Subcutaneous adipose tissue (tissue), 4 donors: ENCODE measurements around the gene ATP10B. TPM values are rescaled to one million over a fixed set of nuclear protein-coding genes. Genes with fewer than 3 reads are reported as not detected.

Source experiments
- CTCF ChIP-seq: fragments of 450-650 bp; IDR thresholded peaks from one replicate; pipeline ENCODE4 v1.5.1; 2016; ENCODE audit warnings: low read depth, mild to moderate bottlenecking, control low read depth, antibody characterized with exemption, moderate library complexity
- total RNA-seq, 4 donors: library from RNA; depleted of rRNA; stranded (reverse); fragments of >200 nt; gene quantifications; one replicate each; pipeline ENCODE4 v1.1.0, GENCODE V29; 2016

Gene ATP10B
- total RNA-seq, 4 donors from 2014 or later: under 0.01 TPM; not detected in 3

GRCh38 chr5:160788102-160788660 lies 63.8 kb downstream of the ATP10B start:
- TF ChIP-seq CTCF: no peak

GRCh38 chr5:160787240-160787639 lies 64.8 kb downstream of the ATP10B start:
- TF ChIP-seq CTCF: no peak

GRCh38 chr5:160774666-160775315 lies 77.2 kb downstream of the ATP10B start:
- TF ChIP-seq CTCF: no peak

- TF ChIP-seq CTCF: no peak
These were observed 78.2 kb downstream of the ATP10B start for GRCh38 chr5:160773646-160774410.

- TF ChIP-seq CTCF: no peak
These were observed 79.2 kb downstream of the ATP10B start for GRCh38 chr5:160772854-160773253.

GRCh38 chr5:160770718-160771117 lies 81.3 kb downstream of the ATP10B start:
- TF ChIP-seq CTCF: no peak

- TF ChIP-seq CTCF: no peak
These were observed 82.7 kb downstream of the ATP10B start for GRCh38 chr5:160769301-160769700.
